NT2/D1 (cell line): ENCODE results near the gene ZHX3.

Experiments used
- DNase-seq: peaks from one replicate; pipeline ENCODE4 v3.0.0-alpha.2; 2011; ENCODE audit warnings: low read depth, low spot score
- H3K27me3 ChIP-seq: 2 replicates; pipeline ENCODE4 v1.6.0; 2011; ENCODE audit warnings: mild to moderate bottlenecking; ENCODE audit not compliant: insufficient read length, insufficient read depth
- H3K36me3 ChIP-seq: 2 replicates; pipeline ENCODE4 v1.6.1; 2011; ENCODE audit warnings: mild to moderate bottlenecking, low read length, mixed read lengths; ENCODE audit not compliant: insufficient read depth, insufficient read length
- H3K4me1 ChIP-seq: 2 replicates; pipeline ENCODE4 v1.5.1; 2011; ENCODE audit not compliant: insufficient read depth, insufficient read length
- H3K4me3 ChIP-seq: 2 replicates; pipeline ENCODE4 v1.5.1; 2011; ENCODE audit warnings: low read depth; ENCODE audit not compliant: insufficient read length
- H3K9ac ChIP-seq: 2 replicates; pipeline ENCODE4 v1.6.0; 2011; ENCODE audit warnings: low read depth; ENCODE audit not compliant: insufficient read length
- H3K9me3 ChIP-seq: 2 replicates; pipeline ENCODE4 v1.5.1; 2011; ENCODE audit warnings: mild to moderate bottlenecking, low read length; ENCODE audit not compliant: insufficient read depth
- SUZ12 ChIP-seq: IDR thresholded peaks from 2 replicates; pipeline ENCODE4 v1.6.1; 2011; ENCODE audit not compliant: insufficient read length, insufficient read depth; ENCODE audit errors: extremely low read depth
- YY1 ChIP-seq: IDR thresholded peaks from 2 replicates; pipeline ENCODE4 v1.6.1; 2011; ENCODE audit not compliant: insufficient read length, insufficient read depth
- ZNF274 ChIP-seq: IDR thresholded peaks from 2 replicates; pipeline ENCODE4 v1.6.1; 2011; ENCODE audit warnings: mild to moderate bottlenecking, low read depth, low read length

ZHX3 gene

DNA sequence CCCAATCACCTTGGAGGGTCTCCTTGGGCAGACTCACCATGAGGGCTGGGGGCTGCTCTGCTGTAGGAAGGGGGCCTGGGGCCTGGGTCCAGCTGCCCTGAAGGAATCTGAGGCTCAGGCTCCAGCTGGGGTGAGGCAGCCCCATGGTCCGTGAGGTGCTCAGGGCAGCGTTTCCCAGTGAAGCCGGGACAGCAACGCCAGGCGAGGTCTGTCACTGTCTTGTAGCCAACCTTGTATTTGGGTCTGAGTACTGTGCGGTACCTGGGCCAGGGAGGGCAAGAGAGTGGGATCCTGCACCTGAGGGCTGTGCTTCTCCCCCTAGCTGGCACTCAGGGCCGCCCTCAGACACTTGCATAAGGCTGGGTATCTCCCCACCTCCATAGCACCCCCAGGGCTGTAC lies 46.1 kb upstream of the ZHX3 start:
- H3K9me3 ChIP-seq = no peaks in the 10 kb centered on the region
- peaks cover 41% of the 10 kb centered on the region for H3K36me3 ChIP-seq
- no peak overlapping the region for H3K4me3 ChIP-seq
- no peak for TF ChIP-seq YY1
- no peak for TF ChIP-seq ZNF274
- TF ChIP-seq SUZ12 = no peak
- peaks cover 15% of the 10 kb centered on the region for H3K4me1 ChIP-seq
- no peak for DNase-seq
- no peak overlapping the region for H3K9ac ChIP-seq
- peaks cover 37% of the 10 kb centered on the region for H3K27me3 ChIP-seq

DNA sequence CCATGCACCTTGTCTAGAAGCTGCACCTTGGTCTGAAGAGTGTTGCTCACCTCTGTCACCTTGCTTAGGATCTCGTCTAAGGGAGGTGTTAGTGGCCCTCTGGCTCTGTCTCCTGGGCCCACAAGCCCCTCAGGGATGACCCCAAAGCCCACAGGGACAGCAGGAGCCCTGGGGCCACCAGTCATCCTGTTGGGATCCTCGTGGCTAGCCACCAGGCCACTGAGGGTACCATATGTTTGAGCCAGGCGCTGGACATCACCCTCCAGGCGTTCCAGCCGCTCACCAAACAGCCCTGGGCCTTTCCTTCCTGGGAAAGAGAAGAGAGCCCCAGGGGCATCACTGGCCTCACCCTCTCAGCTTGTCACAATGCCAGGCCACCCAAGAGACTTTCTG lies 45.2 kb upstream of the ZHX3 start:
- no peak overlapping the region for H3K9ac ChIP-seq
- no peaks in the 10 kb centered on the region for H3K9me3 ChIP-seq
- peaks cover 50% of the 10 kb centered on the region for H3K36me3 ChIP-seq
- no peak overlapping the region for H3K4me3 ChIP-seq
- peaks cover 33% of the 10 kb centered on the region for H3K27me3 ChIP-seq
- TF ChIP-seq ZNF274 = no peak
- TF ChIP-seq SUZ12 = no peak
- no peak for TF ChIP-seq YY1
- peaks cover 15% of the 10 kb centered on the region for H3K4me1 ChIP-seq
- DNase-seq = no peak

DNA sequence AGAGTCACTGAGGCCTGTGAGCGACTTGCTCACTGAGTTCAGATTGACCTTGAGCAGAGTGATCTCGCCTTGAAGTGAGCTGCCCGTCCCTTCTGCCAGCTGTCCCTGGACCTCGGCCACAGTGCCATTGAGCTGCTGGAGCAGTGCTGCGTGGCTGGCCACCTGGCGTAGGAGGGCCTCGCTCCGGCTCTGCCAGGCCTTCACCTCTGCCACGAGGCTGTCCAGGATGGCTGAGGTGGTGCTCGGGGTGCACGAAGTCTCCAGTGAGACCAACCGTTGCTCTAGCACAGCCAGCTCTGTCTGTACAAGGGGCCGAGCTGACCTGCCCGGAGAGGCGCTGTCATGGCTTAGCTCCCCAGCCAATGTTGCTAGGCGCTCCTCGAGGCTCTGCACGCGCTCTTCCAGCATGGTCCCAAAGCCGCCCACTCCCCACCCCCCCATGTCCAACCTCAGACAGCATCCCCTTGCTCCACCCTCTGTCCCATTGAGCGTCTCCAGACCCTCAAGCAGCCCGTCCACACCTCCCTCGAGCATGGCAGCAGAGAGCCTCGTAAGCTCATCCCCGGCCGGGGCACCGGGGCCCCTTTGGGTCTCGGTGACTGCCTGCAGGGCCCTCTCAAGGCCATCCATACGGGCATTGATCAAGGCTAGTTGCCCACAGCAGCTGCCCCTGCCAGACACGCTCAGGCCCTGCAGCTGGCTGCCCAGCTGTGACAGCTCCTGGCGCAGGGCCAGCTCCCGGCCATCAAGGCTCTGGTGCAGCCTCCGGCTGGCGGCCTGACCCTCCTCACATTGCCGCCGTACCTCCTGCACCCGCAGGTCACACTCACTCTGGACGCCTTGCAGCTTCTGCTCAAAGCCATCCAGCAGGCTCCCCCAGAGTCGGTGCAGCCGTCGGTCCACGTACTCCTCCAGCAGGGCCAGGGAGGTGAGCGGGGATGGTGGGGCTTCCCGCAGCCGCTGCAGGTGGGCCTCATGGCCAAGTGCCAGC lies 44.5 kb upstream of the ZHX3 start:
- DNase-seq = no peak
- peaks cover 15% of the 10 kb centered on the region for H3K4me1 ChIP-seq
- H3K9ac ChIP-seq = no peak overlapping the region
- peaks cover 26% of the 10 kb centered on the region for H3K27me3 ChIP-seq
- H3K4me3 ChIP-seq = no peak overlapping the region
- H3K9me3 ChIP-seq = no peaks in the 10 kb centered on the region
- peaks cover 55% of the 10 kb centered on the region for H3K36me3 ChIP-seq
- TF ChIP-seq YY1 = no peak
- TF ChIP-seq SUZ12 = no peak
- TF ChIP-seq ZNF274 = no peak

DNA sequence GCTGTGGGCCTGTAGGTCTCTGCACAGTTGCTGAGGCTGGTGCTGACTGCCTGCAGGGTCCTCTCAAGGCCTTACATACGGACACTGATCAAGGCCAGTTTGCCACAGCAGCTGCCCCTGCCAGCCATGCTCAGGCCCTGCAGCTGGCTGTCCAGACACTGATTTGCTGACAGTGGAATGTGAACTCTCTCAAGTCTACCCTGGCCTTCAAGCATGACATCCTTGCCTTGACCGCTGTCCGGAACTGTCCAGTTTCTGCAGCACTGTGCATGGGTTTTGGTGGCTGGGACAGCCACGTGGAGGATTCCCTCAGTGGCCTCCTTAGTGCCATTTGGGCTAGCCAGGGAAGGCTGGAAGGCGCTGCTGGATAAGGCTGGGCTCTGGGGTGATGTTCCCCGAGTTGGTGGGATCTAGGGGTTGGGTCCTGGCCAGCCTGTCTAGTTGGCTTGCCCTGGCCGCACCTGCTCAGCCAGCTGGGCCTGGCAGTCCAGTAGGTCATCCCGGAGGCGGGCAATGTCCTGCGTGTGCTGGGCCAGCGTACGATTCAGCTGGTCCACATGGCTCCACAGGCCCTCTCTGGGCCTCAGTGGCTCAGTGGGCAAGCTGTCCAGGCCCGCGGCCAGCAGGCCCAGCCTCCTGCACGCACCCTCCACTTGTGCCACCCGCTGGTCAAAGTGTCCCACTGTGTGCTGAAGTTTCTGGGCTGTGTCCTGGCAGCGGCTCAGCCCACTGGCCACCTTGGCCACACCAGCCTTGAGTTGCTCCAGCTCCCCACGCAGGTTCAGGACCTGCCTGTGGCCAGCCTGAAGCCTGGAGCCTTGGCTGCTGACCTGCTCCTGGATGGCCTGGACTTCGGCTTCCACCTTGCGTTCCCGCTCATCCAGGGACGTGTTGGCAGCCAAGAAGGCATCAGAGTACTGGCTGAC lies 43.6 kb upstream of the ZHX3 start:
- TF ChIP-seq ZNF274 (no peak), SUZ12 (no peak), YY1 (no peak)
- Histone ChIP-seq H3K4me1 (peaks cover 15% of the 10 kb centered on the region), H3K4me3 (no peak overlapping the region), H3K36me3 (peaks cover 65% of the 10 kb centered on the region), H3K27me3 (peaks cover 22% of the 10 kb centered on the region), H3K9ac (no peak overlapping the region), H3K9me3 (no peaks in the 10 kb centered on the region)
- DNase-seq = no peak

DNA sequence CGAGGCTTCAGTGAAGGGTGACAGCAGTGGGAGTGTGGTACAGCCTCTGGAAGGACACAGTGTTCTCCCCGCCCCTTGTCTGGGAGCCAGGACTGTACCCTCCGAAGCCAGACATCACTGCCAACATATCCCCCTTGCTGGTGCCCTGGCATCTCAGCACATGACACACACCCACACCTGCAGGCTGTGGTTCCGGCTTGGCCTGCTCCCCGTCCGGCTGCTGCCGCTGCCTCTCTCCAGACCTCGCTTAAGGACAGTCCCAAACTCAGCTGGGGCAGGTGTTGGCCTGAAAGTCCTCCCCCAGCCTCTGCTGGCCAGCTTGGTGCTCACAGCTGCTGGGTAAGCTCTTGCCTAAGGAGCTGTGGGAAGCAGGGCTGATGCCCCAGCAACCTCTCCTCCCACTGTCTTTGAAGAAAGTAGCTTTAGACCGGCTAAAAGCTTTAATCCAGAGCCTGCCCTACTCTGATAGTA lies 42.0 kb upstream of the ZHX3 start:
- DNase-seq = no peak
- H3K4me1 ChIP-seq = peaks cover 9% of the 10 kb centered on the region
- no peak overlapping the region for H3K9ac ChIP-seq
- H3K36me3 ChIP-seq = peaks cover 74% of the 10 kb centered on the region
- H3K9me3 ChIP-seq = no peaks in the 10 kb centered on the region
- peaks cover 6% of the 10 kb centered on the region for H3K27me3 ChIP-seq
- no peak for TF ChIP-seq ZNF274
- TF ChIP-seq SUZ12 = no peak
- no peak for TF ChIP-seq YY1
- no peak overlapping the region for H3K4me3 ChIP-seq

DNA sequence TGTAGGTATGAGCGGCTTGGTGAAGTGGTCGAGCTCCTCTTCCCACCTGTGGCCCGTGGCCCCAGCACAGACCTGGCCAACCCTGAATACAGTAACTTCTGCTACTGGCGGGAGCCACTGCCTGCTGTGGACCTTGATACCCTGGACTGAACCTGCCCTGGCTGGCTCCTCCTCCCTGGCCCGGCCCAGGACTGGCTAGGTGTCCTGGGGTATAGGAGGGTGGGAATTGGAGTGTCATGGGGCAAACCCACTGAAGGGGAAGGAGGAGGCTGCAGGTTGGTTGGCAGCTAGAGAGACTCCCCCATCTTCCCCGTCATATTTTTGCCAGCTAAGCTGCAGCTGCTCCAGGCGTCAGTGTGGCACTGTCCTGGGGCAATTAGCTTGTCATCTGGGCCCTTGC lies 41.2 kb upstream of the ZHX3 start:
- Histone ChIP-seq H3K4me3 (no peak overlapping the region), H3K9ac (no peak overlapping the region), H3K9me3 (no peaks in the 10 kb centered on the region), H3K27me3 (no peaks in the 10 kb centered on the region), H3K4me1 (peaks cover under 1% of the 10 kb centered on the region), H3K36me3 (peaks cover 69% of the 10 kb centered on the region)
- no peak for TF ChIP-seq YY1
- TF ChIP-seq ZNF274 = no peak
- TF ChIP-seq SUZ12 = no peak
- DNase-seq = no peak
